GM19025 (cell line): ENCODE data around the gene CIP2A.

ENCODE experiments used
- ATAC-seq: cut with Tn5 transposase; IDR thresholded peaks from one replicate; pipeline ENCODE4 v1.9.1; 2021; ENCODE audit warnings: mild to moderate bottlenecking, low read depth, moderate library complexity; ENCODE audit not compliant: unreplicated experiment

Gene CIP2A

DNA sequence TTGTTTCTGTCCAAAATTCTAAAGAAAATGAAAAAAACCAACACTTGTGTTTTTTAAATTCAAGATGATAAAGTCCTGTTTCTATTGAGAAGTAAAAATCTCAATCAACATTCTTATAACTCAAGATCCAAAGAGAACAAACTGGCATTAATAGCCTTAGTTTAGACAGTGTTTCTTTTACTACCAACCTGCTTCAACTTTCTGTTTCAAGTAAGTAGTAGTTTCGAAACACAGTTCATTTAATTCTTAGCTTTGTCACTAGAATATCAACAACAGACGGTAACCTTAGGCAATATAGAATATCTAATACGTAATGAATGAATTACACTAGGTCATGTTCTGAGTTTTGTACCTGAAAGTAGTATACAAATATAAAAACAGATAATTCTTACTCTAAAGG lies 23.7 kb downstream of the CIP2A start:
- ATAC-seq: peak; percentile 50

DNA sequence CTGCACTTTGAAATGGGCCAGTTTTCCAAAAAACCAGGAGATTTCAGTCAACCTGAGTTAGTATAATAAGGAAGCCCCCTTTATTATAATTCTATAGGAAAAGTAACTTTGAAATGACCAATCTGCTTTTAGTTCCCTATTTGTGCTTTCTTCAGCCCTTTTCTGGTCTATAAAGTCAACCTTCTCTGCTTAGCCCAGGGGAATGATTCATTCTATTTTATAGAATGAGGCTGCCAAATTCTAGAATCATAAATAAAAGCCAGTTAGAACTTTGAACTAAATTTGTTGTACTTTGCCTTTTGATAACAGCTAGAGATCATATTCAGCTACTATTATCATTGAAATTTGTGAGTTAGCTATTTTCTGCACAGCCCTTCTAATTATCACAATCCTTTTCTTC lies 24.7 kb downstream of the CIP2A start:
- ATAC-seq: no peak

DNA sequence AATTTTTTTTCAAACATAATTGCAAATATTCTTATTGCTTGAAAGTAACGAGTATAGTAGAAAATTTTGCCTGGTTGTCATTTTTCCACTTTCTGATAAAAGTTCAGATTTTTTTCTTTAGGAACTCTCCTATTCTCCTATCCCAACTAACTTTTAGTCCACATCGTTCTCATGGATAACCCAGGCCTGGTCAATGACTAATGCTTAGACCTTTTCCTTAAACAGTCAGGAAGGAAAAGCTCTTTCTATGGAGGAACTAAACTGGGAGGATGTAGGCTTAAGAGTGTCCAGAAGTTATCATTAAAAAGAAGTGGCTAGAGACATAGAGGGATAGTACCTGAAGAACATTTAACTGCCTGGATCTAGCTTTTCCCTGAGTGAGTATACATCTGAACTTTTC lies 26.7 kb downstream of the CIP2A start:
- ATAC-seq: no peak

DNA sequence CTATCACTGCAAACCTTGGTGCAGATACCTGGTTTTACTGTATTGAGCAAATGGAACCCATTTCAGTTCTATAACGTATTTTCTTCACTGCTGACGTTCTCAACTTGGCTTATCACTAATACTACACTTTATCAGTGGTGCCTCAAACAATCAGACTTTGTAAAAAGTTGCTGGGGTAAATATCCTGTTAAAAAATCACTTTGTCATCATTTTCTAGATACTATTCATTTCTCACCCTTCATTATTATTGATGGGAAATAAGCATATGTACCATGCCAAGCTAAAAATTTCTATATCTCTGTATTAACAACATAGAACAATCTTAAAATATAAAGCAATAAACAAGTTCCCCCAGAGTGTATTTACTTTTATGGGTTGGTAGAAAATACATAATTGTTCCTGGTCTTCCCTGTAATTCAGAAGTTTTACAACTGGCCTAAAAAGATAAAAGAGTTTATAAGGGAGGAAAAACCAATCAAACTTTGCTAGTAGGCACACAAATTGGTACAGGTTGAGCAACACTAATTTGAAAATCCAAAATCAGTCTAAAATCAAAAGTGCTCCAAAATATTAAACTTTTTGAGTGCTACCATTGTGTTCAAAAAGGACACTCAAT lies 33.2 kb downstream of the CIP2A start:
- ATAC-seq: no peak

DNA sequence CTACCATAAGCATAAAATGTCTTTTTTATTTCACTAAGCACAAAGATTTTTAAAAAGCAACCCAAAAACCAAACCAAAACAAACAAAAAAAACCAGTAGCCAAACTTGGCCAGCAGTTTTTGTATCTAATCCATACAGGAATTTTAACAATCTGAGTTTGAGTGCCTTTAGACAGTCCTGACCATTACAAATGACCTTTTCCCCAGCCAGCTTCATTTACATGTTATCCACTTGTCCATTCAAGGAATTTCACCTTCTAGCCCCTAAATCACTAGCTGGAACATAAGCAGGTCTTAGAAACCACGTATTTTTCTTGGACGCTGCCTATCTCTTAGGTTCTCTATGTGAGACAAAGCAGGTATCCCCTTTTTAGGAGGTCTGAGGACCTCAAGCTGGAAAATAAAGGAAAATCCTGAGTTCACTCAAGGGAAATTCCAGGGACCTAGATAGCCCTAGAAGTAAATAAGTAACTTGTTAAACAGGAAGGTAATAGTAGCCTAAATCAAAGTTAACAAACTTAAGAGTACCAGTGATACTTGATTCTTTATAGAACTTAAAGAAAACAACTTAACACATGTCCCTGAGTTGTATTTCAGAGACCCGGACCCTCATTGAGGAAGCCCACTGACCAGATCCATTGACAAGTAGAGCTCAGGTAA lies 34.2 kb downstream of the CIP2A start:
- no peak for ATAC-seq

DNA sequence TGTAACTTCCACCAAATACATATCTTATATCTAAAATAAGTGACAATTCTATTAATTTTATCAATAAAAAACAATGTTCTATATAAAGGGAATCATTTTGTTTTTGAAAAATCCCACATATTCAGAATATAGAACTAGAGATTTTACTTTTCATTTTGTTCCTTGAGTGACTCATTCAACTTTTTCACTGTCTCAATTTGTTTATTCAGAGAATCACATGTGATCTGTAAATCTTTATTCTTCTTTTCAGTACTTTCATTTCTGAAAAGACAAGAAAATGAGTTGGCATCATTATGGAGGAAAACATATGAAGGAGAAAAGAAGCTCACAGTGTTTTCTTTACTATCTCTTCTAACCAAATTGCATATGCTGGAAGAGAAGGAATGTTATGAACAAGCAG lies 35.0 kb downstream of the CIP2A start:
- ATAC-seq: no peak

DNA sequence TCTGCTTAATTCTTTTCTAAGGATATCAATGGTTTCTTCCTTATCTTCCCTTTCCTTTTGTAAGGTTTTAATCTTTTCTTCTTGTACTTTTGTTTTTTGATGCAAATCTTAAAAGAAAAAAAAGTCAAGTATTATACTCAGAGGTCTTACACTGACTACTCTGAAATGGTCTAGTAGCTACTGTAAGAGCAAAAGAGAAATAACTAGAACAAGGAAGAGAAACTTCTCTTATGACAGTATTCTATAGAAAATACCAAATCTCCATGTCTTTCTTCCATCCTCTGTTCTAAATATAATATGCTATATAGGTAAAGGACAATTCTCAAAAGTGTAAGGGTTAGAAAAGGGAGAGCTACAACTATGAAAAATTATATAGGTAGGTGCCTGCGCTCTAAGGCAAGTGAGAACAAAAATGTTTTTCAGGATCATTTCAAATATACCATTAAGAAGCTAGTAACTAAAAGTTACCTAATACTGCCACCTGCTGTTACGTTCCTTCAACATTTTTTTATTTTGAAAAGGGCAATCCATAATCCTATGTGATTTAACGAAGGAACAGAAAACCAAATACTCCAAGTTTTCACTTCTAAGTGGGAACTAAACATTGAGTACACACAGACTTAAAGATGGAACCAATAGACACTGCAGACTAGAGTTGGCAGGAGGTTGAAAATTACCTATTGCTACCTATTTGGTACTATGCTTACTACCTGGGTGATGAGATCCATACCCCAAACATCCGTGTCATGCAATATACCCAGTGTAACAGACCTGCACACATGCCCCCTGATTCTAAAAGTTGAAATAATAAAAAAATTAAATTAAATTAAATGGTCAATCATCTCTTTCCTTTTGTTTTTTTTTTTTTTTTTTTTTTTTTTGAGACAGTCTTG lies 36.7 kb downstream of the CIP2A start:
- no peak for ATAC-seq

DNA sequence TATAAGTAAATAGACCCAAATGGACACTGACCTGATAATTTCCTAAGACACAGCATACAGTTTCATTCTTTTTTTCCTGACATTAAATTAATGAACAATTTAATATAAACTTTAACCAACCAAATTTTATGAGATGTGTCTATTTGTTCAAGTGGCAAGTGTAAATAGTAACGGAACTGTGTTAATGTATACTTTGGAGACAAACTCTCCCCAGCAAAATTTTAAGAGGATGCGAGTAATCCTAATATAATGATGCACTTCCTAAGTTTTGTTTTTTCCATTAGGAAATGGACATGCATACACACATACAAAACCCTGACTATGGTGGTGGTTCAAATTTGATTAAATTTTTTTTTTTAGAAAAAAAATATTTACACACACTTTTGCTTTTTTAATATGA lies 40.4 kb downstream of the CIP2A start:
- no peak for ATAC-seq

DNA sequence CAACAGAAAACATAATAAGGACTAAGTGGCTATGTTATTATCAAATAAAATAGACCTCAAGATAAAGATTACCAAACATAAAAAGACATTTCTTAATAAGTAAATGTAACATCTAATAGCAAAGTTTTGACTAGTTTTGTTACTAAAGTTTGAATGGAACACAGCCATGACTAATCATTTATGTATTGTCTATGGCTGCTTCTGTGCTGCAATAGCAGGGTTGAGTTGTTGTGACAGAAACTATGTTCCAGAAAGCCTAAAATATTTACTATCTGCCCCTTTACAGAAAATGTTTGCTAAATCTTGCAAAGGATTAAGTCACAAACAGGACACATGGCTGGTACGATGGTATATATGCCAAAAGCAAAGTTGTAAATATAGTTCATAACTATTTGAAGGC lies 40.9 kb downstream of the CIP2A start:
- ATAC-seq: no peak

DNA sequence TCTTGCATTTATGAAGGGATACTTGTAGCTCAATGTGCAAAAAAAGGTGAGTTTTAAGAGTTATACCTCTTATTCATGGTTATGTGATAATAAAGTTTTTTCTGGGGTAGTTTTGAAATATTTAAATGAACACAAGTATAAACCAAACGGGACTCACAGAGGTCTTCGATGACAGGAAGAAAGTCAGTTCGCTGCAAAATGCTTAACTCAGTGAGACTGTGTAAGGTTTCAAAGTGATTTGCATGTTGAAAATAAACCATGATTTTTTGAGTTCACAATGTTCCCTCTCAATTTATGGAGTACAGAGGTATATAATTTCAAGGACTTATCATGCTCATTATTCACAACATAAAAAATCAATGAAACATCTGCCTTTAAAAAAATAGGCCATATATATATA lies 42.5 kb downstream of the CIP2A start:
- ATAC-seq: no peak

DNA sequence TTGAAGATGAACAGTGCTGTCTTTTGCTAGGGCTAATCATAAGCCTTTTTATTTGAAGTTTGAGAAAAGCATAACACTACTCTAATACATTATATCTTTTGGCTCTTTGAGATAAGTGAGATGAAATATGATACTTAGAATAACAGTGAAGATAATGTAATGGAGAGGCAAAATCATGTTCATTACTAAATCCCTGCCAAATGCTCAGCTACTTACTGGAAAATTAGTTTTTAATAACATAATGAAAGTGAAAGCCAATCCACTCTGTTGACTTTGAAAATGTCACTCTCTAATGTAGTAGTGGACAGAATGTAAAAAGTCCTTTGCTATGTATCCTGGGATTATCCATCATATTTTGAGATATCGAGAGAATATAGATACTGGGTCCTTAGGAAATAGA lies 43.0 kb downstream of the CIP2A start:
- ATAC-seq: no peak

DNA sequence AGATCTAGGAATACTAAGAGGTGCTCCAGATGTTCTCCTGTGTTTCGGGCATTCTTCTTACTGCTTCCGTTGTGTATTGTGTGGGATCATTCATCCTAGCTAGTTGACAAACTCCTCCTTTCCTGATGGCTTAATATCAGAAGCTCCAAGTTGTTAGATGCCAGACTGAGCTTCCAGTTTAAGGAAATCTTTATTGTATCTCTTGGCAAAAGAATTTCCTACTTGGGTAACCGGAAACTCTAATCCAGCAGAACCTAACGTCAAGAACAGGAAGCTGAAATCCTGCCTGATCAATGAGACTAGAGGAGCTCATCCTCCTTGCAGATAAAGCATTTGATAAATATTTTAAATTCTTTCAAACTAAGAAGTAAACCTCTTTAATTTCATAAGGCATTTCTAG lies 51.2 kb downstream of the CIP2A start:
- no peak for ATAC-seq

DNA sequence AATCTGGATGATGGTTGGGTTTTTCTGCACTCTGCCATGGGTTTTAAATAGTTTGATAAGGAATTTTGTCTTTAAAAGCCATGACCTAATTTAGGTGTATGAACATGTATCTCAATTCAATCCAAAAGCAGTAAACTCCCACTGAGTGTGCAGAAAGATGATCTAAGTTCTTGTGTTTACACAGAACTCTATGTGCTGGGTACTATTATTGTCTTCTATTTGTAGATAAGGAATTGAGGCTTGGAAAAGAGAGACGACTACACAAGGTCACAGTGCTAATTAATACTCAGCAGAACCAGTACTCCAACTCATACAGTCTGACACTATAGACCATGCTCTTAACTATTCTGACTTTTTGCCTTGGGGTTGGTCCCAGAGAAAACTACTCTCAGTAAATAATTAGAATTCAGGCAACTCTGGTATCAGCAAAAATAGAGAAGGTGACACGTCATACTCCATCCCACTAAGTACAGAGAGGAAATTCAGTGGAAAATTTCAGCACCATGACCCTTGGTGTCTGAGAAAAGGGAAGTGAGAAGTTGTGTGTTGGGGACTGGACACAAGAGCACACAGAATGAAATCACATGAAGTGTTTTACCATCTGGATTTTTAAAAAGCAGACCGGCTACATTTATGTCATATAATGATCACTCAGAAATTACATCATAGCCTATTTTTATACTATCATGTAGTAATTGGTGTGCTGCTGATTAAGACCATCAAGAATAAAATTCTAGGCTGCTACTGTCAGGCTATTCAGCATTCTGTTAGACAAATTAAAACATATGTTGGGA lies 60.6 kb downstream of the CIP2A start:
- peak; percentile 73 for ATAC-seq

DNA sequence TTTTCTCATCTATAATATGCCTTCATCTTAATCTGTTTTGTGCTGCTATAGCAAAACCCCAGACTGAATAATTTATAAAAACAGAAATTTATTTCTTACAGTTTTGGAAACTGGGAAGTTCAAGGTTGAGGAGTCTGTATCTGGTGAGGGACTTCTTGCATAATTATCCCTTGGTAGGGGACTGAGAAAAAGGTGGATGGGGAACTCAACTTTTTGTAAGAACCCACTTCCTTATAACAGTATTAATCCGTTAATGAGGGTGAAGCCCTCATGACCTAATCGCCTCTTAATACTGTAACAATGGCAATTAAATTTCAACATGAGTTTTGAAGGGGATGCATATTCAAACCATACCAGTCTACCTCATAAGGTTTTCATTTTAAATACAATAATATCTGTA lies 61.4 kb downstream of the CIP2A start:
- no peak for ATAC-seq

DNA sequence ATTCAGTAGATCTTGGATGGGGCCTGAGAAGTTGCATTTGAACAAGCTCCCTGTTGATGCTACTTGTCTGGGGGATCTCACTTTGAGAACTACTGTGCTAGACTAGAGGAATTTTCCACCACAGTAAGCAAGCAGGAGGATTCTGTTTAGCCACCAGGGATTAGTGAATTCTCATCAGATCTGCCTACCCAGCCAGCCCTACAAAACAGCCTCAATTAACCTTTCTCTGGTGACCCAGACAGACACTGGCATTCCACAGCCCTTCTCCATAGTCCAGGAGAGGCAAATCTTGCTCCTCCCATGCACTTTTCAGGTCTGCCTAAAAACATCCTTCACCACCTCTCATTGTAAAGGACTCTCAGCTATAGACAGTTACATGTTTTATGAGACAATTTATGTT lies 62.1 kb downstream of the CIP2A start:
- no peak for ATAC-seq

DNA sequence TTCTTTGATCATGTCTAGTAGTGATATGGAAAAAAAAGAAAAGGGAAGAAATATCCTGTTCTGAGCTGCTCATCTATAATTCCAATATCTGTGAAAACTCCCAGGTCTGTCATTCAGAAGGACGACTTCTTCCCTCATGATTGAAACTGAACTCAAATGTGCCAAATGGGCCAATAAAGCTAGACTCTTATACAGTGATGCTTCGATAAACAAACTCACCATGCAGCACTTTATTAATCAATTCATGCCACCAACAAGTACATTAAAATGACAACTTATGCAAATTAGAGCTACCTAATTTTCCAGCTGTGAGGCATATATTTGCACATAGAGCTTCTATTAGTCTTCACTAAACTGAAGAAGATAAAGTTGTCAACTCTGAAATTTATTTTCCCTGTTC lies 63.3 kb downstream of the CIP2A start:
- ATAC-seq: no peak

DNA sequence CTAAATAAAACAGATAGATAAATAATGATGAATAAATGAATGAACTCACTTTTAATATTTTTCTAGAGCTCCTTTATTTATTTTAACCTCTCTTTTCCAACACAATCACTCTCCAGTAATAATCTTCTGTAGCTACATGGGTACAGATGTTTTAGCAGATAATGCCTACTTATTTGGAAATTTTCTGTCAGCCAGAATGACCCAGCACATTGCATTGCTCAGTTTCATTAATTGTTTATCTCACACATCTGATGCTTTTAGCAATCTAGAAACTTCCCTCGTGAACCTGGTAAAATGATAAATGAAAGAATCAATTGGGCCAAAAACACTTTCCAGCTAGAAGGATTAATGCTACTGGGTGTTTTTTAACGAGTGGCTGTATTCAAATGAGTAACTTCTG lies 64.0 kb downstream of the CIP2A start:
- no peak for ATAC-seq

DNA sequence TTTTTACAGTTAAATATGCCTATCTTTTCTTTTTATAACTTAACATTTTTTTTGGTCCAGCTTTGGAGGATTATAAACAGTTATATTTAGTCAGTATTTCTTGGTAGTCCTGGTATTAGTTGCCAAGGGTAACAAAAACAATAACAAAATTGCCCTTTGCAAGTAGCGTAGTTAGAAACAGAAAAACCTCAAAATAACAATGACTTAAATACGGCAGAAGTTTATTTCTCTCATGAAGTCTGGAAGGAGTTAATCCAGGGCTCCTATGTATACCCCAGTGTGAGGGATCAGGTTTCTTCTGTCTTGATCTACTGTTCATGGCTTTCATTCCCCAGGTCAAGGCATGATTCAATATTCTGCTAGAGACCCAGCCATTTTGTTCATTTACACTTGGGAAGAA lies 64.7 kb downstream of the CIP2A start:
- no peak for ATAC-seq

DNA sequence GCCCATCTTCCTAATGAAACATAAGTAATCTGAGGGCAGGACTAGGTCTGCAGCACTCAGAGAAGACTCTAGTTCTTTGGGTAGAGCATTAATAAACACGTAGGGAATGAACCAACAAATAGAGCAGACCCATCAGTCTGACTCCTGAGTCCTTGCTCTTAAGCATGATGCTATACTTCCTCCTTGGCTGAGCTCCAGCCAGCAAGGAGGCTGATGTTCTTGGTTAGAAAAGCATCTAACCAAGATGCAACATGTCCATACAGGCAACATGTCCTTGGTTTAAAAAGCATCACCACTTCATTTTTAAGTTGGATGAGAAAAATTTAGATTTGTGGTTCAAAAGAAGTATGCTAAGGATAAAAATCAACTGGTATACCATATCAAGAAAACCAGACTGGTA lies 70.3 kb downstream of the CIP2A start:
- no peak for ATAC-seq

DNA sequence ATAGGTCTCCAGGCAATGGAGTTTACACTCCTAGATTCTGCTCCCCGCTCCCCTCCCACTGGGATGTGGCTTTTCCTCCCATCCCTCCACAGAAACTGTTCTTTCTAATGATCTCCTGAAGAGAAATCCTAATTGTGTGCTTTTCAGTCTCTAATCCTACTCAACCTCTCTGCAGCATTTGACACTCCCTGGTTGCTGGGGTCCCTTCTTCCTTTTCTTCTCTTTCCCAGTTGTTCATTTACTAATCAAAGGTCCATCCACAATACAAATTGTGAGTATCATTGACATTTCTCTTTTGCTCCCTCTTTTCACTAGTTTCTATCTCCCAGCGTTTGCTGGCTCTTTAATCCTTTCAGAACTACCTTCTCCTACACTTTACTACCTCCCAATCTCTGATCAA lies 72.4 kb downstream of the CIP2A start:
- ATAC-seq: no peak

DNA sequence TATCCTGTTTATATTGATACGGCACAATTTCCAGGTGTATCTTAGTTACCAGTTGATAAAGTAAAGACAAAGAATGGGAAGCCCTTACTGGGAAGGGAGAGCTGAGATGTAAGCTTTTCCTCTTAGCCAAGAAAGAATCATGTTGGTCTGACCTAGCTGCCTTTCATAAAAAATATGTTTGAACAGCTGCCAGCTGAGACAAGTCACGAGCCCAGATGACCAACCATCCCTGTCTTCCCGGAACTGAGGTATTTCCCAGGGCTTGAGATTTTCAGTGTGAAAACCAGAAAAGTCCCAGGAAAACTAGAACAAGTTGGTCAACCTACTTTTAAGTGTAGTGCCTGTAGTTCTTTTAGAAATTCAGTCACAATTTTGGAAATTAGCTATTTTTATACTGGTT lies 75.3 kb downstream of the CIP2A start:
- ATAC-seq: no peak
